ENCODE measurements around the gene NKD1.
A peak's percentile ranks its signal among the peaks of the same experiment; 100 is the strongest.

NKD1 gene

DNA sequence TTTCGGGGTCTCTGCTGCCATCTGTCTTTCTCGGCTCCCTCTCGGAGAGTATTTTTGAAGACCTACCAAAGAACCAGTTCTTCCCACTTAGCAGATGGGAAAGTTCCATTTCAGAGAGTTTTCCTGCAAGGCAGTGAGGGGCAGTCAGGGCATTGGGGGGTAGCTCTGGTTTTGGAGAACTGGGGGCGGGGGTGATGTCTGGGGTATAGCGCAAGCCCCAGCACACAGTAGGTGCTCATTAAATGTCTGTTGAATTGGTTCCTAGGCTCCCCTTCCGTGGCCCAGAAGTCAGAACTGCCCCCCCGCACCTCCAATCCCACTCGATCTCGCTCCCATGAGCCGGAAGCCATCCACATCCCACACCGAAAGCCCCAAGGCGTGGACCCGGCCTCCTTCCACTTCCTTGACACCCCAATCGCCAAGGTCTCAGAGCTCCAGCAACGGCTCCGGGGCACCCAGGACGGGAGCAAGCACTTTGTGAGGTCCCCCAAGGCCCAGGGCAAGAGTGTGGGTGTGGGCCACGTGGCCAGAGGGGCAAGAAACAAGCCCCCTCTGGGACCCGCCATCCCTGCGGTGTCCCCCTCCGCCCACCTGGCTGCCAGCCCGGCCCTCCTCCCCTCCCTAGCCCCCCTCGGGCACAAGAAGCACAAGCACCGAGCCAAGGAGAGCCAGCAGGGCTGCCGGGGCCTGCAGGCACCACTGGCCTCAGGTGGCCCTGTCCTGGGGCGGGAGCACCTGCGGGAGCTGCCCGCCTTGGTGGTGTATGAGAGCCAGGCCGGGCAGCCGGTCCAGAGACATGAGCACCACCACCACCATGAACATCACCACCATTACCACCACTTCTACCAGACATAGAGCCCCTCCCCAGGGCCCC lies 85.0 kb downstream of the NKD1 start:
- no peak for DNase-seq

DNA sequence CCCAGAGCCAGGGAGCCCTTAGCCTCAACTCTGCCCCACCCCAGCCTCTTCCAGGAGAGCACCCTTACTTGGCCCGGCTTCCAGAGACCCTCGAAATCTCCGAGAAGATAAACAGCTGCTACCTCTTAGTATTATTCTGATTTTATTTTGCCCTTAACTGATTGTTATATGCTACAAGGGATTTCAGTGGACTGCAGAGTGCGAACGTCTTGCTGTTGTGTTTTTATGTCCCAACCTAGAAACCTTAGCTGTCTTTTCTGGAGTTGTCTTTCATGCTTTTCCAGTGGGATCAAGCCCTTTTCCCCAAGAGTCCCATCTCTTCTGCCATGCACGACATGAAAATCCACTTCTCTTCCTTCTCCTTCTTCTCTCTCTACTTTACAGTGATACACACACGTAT lies 85.9 kb downstream of the NKD1 start:
- no peak for DNase-seq

DNA sequence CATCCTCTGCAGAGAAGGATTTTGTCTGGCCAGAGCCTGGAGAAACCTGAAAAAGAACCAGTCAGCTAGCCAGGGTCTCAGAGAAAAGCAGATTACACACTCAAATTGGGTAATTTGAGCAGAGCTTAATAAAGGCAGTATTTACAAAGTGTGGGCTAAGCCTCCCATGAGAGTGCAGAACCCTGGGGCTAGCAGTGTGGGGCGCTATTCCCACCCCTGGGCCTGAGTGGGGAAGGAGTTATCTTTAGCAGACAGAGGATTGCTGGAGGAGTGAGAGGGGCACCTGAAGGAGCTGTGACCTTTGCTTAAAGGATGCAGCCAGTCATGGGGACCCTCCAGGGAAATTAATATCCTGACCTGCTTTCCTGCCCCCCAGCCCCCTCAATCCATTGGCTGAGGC lies 86.8 kb downstream of the NKD1 start:
- no peak for DNase-seq

DNA sequence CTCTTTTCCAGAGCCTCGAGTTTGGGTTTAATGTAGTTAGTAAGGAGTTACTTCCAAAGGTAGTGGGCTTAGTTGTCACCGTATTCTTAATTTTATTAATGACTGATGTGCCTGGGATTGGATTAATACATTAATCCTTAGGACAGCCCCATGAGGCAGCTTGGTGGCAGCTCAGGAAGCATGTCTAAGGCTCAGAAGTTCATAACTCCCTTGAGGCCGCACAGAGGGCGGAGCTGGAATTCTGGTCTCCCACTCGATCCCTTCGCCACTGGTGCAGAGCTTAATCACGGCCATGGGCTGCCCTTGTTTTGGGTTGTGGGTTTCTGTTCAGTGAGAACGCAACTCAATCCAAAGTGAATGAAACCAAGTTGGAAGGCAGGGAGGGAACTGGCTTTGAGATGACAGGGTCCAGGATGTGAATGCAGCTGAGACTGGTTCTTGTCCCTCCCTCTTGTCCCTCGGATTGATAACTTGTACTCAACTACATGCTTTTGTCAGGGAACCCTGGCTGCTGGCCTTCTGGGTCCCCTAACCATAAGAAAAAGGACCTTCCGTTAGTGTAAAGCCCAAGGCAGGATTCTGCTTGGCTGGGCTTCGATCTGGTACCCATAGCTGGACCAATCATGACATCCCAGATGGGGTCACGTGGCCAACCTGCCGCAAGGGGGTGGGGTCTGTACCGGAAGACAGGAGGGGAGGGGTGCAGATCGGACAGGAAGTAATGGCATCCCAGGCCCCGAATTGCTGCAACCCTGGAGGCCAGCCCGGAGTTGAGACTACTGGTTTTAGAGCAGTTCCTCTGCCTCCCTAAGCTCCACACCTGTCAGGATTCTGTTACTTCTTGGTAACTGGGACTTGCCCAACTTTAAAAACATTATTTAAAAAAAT lies 87.6 kb downstream of the NKD1 start:
- DNase-seq, result peak in 1 of 2 donors; percentile 22

GRCh38 chr16:50636753-50637374 lies 88.7 kb downstream of the NKD1 start:
- DNase-seq, result no peak

DNA sequence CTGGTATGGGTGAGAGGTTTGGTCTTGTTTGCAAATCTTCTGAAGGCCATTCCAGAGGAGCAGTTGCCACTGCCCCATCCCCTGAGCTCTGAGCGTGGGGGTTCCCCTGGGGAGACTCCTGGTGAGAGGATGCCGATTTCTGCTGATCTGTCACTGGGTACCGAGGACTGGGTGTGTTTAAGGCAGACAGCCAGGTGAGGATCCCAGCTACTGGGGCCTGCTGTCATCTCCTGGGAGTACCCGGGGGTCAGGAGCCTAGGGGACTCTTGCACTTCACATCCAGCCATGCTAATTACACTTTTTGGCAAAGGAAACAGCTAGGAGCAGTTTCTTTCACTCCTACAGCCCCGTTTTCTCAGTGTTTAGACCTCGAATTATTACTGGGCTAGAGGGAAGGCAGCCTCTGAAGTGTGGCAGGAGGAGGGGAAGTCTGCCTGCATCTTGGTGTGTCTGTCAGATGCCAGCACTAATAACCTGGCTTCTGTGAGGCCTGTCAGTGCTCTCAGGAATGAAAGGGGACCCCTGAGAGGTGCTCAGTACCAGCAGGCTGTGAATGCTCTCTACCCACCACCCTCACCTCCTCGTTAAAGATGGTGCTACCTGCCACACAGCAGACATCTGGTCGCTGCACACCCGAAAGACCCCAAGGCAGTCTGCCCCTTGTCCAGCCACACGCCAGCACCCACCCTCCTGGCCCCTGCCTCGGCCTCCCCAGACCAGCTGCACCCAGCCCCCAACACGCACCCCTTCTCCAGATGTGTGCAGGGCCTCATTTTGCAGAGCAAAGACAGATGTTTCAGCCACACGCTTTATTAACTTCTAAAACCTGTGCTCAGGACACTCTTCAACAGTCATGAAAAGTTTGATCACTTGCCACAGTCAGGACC lies 89.8 kb downstream of the NKD1 start:
- DNase-seq, result no peak

GRCh38 chr16:50638816-50639670 lies 90.8 kb downstream of the NKD1 start:
- no peak for DNase-seq

DNA sequence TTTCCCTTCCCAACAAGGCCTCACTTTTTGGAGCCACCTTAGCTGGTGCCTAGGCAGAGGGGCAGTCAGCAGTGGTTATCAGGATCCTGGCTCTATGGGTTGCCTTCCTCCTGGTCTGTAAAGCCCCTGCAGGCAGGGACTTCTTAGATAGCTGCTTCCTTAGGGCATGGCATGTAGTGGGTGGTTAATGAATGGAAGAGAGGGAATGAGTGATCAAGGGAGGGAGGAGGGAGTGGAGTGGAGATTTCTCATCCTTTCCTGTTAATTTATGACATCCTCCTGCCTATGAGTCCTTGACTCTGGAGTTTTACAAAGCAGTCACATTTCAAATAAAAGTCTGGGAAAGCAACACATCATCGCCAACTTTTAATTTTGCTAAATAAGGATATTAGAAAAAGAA lies 92.2 kb downstream of the NKD1 start:
- no peak for DNase-seq

DNA sequence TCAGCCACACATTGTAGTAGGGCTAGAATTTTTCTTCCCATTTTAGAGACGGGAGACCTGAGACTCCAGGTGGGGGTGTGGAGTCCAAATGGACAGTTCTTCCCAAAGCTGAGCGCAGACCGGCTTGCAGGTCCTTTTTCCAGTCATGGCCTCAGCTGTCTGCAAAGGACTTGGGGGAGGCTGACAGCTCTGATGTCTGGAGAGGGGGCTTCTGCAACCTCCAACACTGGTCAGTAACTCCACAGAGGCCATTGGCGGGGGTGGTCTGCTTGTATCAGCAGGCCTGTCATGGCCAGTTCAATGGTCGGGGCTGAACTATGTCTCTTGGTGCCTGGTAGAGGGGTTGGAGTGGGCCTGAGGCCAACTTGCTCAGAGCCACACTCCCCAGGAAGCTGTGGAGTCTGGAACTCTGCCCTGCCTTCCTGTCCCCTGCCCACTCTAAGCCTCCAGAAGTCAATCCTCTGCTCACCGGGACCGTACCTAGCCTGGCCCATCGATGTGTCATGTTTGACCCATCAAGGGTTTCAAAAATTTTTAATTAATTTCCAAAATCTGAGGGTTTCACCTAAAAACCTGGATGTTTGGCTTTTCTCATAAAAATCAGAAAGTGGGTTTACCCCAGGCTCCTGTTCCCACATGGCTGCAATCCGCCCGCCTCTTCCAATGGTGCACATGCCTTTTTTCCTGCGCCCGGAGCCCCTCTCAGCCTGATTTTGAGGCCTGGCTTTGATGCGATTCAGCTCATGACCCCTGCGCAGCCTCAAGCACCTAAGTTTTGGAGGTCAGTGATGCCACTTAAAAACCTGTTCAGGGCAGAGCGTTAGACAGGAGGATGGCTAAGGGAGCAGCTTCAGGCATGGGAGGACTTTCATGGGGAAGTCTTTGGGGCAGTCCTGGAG lies 93.0 kb downstream of the NKD1 start:
- DNase-seq, result no peak

DNA sequence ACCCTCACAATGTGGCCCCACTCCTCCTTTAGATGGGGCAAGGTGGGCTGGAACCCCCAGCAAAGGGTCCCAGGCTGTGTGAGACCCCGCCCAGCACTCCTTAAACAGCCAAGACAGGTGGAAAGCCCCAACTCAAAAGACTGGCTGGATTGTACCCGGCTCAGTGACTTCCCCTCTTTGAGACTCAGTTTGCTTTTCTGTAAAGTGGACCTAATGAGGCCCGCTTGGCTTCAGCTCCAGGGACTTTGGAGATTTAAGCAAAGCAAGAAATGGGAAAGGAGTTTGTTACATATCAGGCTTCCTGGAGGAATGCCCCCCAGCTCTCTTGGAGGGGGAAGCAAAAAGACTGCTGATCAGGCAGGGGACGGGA lies 93.6 kb downstream of the NKD1 start:
- no peak for DNase-seq

GRCh38 chr16:50642349-50642748 lies 94.2 kb downstream of the NKD1 start:
- DNase-seq, result no peak

GRCh38 chr16:50643192-50643591 lies 95.0 kb downstream of the NKD1 start:
- DNase-seq, result no peak

DNA sequence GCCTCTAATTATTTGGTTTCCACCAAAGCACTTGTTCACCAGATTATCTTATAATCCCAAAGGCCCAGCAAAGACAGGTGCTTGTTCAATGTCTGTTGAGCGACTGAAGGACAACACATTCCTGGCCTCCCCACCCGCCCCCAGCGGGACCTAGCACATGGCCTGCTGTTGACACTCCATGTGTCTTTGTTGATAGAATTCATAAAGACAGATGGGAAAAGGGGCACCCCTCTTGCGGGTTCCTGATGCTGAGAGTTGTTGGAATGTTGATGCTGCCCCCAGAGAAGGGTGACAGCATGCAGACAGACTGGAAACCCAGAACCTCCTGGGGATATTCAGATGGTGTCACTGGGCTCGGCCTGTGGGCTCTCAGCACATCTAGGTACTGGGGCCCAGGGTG lies 96.0 kb downstream of the NKD1 start:
- no peak for DNase-seq

DNA sequence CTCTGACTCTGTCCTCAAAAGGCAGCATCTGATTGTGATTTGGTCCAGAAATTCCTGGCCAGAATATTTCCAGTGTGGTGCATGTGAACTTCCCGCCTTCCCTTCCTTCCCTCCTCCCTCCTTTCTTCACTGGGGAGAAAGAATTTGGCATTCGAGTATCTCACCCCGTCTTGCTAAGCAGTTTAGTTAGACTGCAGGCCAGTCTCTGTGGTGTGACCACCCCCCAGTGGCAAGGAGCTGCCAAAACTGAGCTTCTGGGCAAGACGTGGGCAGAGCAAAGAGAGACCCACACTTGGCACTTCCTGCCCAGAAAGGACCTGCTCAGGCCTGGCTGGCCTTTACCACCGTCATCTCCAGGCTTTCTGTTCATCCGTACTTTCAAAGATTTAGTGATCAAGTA lies 96.5 kb downstream of the NKD1 start:
- DNase-seq, result peak; percentile 40 to 51

- DNase-seq, result no peak
Measured at GRCh38 chr16:50645563-50646220, 97.5 kb downstream of the NKD1 start.

DNA sequence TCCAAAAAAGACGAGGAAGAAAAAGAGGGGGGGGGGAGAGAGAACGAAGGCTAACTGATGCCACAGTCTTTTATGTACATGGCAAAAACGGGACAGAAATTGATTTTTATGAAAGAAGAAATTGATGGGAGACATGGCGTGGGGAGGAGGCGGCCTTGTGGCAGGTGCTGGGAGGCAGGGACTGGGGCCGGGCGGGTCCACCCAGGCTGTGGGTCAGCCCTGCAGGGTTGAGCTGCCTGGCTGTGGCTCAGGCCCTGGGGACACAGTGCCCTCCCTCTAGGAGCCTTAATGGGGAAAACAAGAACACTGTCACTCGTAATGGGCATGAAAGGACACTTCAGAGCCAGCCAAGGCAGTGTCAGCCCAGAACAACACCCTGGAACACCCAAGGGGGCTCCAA lies 98.1 kb downstream of the NKD1 start:
- no peak for DNase-seq

DNA sequence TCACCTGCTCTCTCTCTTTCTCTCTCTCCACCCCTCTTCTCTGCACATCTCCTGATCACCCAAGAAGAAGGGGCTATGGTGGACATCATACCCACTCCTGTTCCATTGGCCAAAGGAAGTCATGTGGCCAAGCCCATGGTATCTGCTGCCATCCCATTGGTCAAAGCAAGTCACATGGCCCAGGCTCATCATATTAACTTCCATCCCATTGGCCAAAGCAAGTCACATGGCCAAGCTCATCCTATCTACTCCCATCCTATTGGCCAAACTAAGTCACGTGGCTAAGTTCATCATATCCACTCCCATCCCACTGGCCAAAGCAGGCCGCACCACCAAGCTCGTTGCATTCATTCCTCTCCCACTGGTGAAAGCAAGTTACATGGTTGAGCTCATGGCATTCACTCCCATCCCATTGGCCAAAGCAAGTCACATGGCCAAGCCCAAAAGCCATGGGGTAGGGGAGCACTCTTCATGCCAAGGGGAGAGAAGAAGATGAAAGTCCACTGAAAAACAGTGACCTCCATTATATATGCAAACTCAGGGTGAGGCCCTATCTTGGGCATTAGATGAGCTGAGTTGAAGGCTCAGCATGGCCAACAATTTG lies 103.7 kb downstream of the NKD1 start:
- DNase-seq, result no peak

DNA sequence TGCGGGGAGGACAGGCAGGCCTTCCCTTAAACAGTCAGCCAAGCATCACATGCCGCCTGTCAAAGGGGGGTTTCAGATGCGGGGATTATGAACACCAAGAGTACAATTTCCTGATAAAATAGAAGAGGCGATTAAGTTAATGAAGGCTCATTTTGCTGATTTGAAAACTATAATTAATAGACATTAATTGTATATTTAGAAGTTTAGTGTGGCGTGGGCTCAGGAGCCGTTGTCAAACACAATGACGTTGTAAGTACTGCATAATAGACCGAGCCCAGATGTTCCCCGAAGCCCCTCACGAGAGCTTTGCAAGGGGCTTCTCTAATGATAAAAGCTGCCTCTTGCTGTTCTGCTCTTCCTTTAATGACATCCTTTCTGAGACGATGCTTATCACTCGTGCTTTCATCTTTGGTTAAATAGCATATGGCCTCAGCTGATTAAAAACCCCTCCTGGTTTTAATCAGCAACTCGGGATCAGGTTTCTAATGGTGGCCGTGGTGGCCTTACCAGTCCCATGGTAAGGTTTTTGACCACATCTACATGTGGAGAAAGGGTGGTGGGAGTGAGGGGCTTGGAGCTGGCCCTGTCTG lies 104.7 kb downstream of the NKD1 start:
- DNase-seq, result no peak

All from CD4-positive, alpha-beta T cell treated with Interferon alpha-2 for 1 hour (primary cell).